K562 (cell line): ENCODE measurements around the gene RELCH. TPM values are rescaled to one million over a fixed set of nuclear protein-coding genes. Genes with fewer than 3 reads are reported as not detected.

Experiments
- ATAC-seq: fragments of 200-7000 bp; cut with Tn5 transposase; 3 replicates; pipeline ENCODE4 v1.9.1; 2020; ENCODE audit warnings: moderate library complexity
- BruUV-seq: library from RNA; stranded (reverse); fragments of 400-500 nt; replicated peaks from 2 replicates; lab custom pipeline; 2021; lab: Mats Ljungman, UMichigan
- CTCF ChIA-PET: fragments of 300-600 bp; formaldehyde crosslinking; extraction: SDS; loops from one replicate; lab custom pipeline; 2021; ENCODE audit warnings: low intra/inter-chr PET ratio; lab: Yijun Ruan, JAX
- POLR2A ChIA-PET: fragments of 300-600, 350-650 bp; sonication (Branson Sonifier 250); formaldehyde crosslinking; extraction: SDS; loops from one replicate; lab custom pipeline; 2021; ENCODE audit warnings: antibody characterized with exemption, inconsistent platforms; lab: Yijun Ruan, JAX
- DNase-seq, 4 experiments: peaks; one replicate each; pipeline versions ENCODE4 v3.0.0 to v3.0.0-alpha.2; 2011 to 2018; ENCODE audit warnings: low spot score in 3 of 4, mixed read lengths in 3 of 4; ENCODE audit errors: extremely low read depth in 1 of 4
- FAIRE-seq: peaks from 2 replicates; lab custom pipeline; 2011; peaks lifted over from hg19 to GRCh38; lab: Jason Lieb, UNC
- H2AFZ ChIP-seq: 2 replicates; pipeline ENCODE4 v1.6.0; 2011; ENCODE audit warnings: low read depth, low read length, control low read depth, inconsistent platforms
- H3K27ac ChIP-seq: fragments of 200-600 bp; 3 replicates; pipeline ENCODE4 v1.8.0; 2011; ENCODE audit warnings: low read depth, mild to moderate bottlenecking, control low read depth, inconsistent platforms, low read length, moderate library complexity, mixed read lengths; ENCODE audit errors: extremely low read depth
- H3K27me3 ChIP-seq, 2 experiments: fragments of 300-600 bp in 1 of 2; 2 replicates in 1 of 2; 3 replicates in 1 of 2; pipeline versions ENCODE4 v1.6.0 to v1.8.0; 2011; ENCODE audit warnings: inconsistent platforms in 2 of 2, low read length in 2 of 2, mild to moderate bottlenecking in 1 of 2, mixed read lengths in 1 of 2, moderate library complexity in 1 of 2; ENCODE audit not compliant: control insufficient read depth in 2 of 2, insufficient read depth in 2 of 2
- H3K36me3 ChIP-seq: fragments of 300-600 bp; 3 replicates; pipeline ENCODE4 v1.8.0; 2011; ENCODE audit warnings: mild to moderate bottlenecking, low read length, inconsistent platforms; ENCODE audit not compliant: control insufficient read depth, insufficient read depth
- H3K4me1 ChIP-seq, 2 experiments: fragments of 200-600 bp in 1 of 2; replicated peaks in 1 of 2; 2 replicates in 1 of 2; 3 replicates in 1 of 2; pipeline versions ENCODE4 v1.5.1 to v1.8.0; 2011; ENCODE audit warnings: inconsistent platforms in 2 of 2, low read length in 2 of 2, mild to moderate bottlenecking in 1 of 2, mixed read lengths in 1 of 2, moderate library complexity in 1 of 2; ENCODE audit not compliant: control insufficient read depth in 2 of 2, insufficient read depth in 2 of 2
- H3K4me2 ChIP-seq: 2 replicates; pipeline ENCODE4 v1.6.1; 2011; ENCODE audit warnings: low read length, control low read depth, inconsistent platforms, mixed read lengths; ENCODE audit not compliant: insufficient read depth
- H3K4me3 ChIP-seq: fragments of 200-600 bp; sonication (generic), shearing (Covaris generic); 2 replicates; pipeline ENCODE4 v1.5.1; 2016; ENCODE audit warnings: control low read depth, inconsistent platforms
- H3K79me2 ChIP-seq: fragments of 200-600 bp; 3 replicates; pipeline ENCODE4 v1.8.0; 2011; ENCODE audit warnings: low read length, inconsistent platforms; ENCODE audit not compliant: control insufficient read depth, insufficient read depth
- H3K9ac ChIP-seq, 2 experiments: 2 replicates each; pipeline versions ENCODE4 v1.6.0 to v1.6.1; 2011; ENCODE audit warnings: low read depth in 2 of 2, low read length in 2 of 2, control low read depth in 1 of 2, inconsistent platforms in 1 of 2, mild to moderate bottlenecking in 1 of 2, mixed read lengths in 1 of 2; ENCODE audit not compliant: insufficient read depth in 1 of 2
- H3K9me1 ChIP-seq: one replicate; pipeline ENCODE4 v1.6.0; 2011; ENCODE audit warnings: inconsistent platforms, mild to moderate bottlenecking, low read length, moderate library complexity; ENCODE audit not compliant: control insufficient read depth, insufficient read depth
- H3K9me3 ChIP-seq: replicated peaks from 2 replicates; pipeline ENCODE4 v1.5.1; 2011; ENCODE audit warnings: low read depth, low read length, inconsistent platforms; ENCODE audit not compliant: control insufficient read depth, insufficient read depth
- H4K20me1 ChIP-seq: replicated peaks from 2 replicates; pipeline ENCODE4 v1.6.1; 2011; ENCODE audit warnings: low read length, inconsistent platforms, mixed read lengths; ENCODE audit not compliant: control insufficient read depth, insufficient read depth
- ATF3 ChIP-seq, 2 experiments: fragments of 450-650 bp in 1 of 2; sonication (generic) in 1 of 2; formaldehyde crosslinking in 1 of 2; IDR thresholded peaks in 1 of 2; conservative IDR thresholded peaks in 1 of 2; 2 replicates each; pipeline versions ENCODE4 v1.6.1 to v1.8.1; 2016 to 2023; ENCODE audit warnings: mild to moderate bottlenecking in 2 of 2, moderate library complexity in 2 of 2, inconsistent platforms in 1 of 2, missing genetic modification reagents in 1 of 2
- CBX3 ChIP-seq, 2 experiments: IDR thresholded peaks; 1 replicate in 1 of 2; 2 replicates in 1 of 2; pipeline ENCODE4 v1.6.1; 2012; ENCODE audit warnings: inconsistent platforms in 2 of 2, low read length in 2 of 2, borderline replicate concordance in 1 of 2, control low read depth in 1 of 2
- ETV1 ChIP-seq: fragments of 450-650 bp; conservative IDR thresholded peaks from 2 replicates; pipeline ENCODE4 v1.6.1; 2016; ENCODE audit warnings: missing genetic modification characterization, control low read depth, low read depth, missing compliant biosample characterization
- HNRNPUL1 ChIP-seq: fragments of 200-400 bp; formaldehyde crosslinking; IDR thresholded peaks from 2 replicates; pipeline ENCODE4 v1.6.1; 2017; ENCODE audit warnings: low read length
- IFI16 ChIP-seq: fragments of 250-450 bp; sonication (Bioruptor Pico); IDR thresholded peaks from 2 replicates; pipeline ENCODE4 v2.1.2; 2022; ENCODE audit warnings: mild to moderate bottlenecking, inconsistent platforms
- LARP7 ChIP-seq: fragments of 450-650 bp; IDR thresholded peaks from 2 replicates; pipeline ENCODE4 v1.6.1; 2016
- MAFG ChIP-seq: fragments of 450-650 bp; conservative IDR thresholded peaks from 2 replicates; pipeline ENCODE4 v1.6.1; 2016; ENCODE audit warnings: missing genetic modification characterization, missing compliant biosample characterization
- MAZ ChIP-seq, 2 experiments: fragments of 450-650 bp in 1 of 2; sonication (generic) in 1 of 2; formaldehyde crosslinking; IDR thresholded peaks in 1 of 2; conservative IDR thresholded peaks in 1 of 2; 2 replicates each; pipeline versions ENCODE4 v1.4.0 to v1.5.0; 2020; ENCODE audit warnings: mild to moderate bottlenecking in 1 of 2, missing genetic modification reagents in 1 of 2
- NCOA2 ChIP-seq, 2 experiments: fragments of 450-650 bp; IDR thresholded peaks; 2 replicates each; pipeline ENCODE4 v1.6.1; 2018; ENCODE audit warnings: mild to moderate bottlenecking in 2 of 2, moderate library complexity in 1 of 2; ENCODE audit not compliant: partially characterized antibody in 2 of 2
- NFIX ChIP-seq: fragments of 250-450 bp; sonication (Bioruptor Pico); IDR thresholded peaks from 2 replicates; pipeline ENCODE4 v1.4.0; 2020; ENCODE audit warnings: low read depth, mild to moderate bottlenecking, moderate library complexity
- ZNF407 ChIP-seq: fragments of 450-650 bp; IDR thresholded peaks from 2 replicates; pipeline ENCODE4 v1.6.1; 2016; ENCODE audit warnings: low read depth
- WGBS: fragments of 100-300 bp; shearing (Covaris generic); methylation state at CpG from one replicate; pipeline ENCODE4 v1.1.6; 2016; ENCODE audit warnings: low coverage, mixed read lengths; ENCODE audit not compliant: insufficient coverage; ENCODE audit errors: missing lambda C conversion rate; 5-methylcytosine and 5-hydroxymethylcytosine counted together
- in situ Hi-C: fragments of 300-500 bp; cut with MboI; formaldehyde crosslinking; loops from 4 replicates; pipeline ENCODE4 v1.15.0; 2018; ENCODE audit warnings: inconsistent platforms, mixed read lengths
- intact Hi-C: fragments of 100-400 bp; cut with micrococcal nuclease; formaldehyde crosslinking; loops from 2 replicates; pipeline ENCODE4 v1.14.2; 2022
- polyA plus RNA-seq, 8 experiments: library from polyadenylated mRNA; depleted of rRNA in 4 of 8; stranded (reverse) in 5 of 8; unstranded in 3 of 8; fragments of >200 nt; fragmentation: Nextera tagmentation in 2 of 8; fragmentation: Illumina TruSeq in 1 of 8; extraction: Ambion mirVana in 2 of 8; extraction: Trizol in 1 of 8; gene quantifications; 2 replicates each; pipeline versions ENCODE4 v1.2.1 to v1.2.3, GENCODE V29; 2011 to 2014; ENCODE audit warnings: inconsistent platforms in 1 of 8, missing spikeins in 1 of 8
- total RNA-seq, 7 experiments: library from RNA; depleted of rRNA in 6 of 7; stranded (reverse); fragments of >200 nt in 6 of 7; fragmentation: Illumina TruSeq in 2 of 7; extraction: Trizol in 2 of 7; gene quantifications; 2 replicates each; pipeline versions ENCODE4 v1.2.1 to v1.2.3, GENCODE V29; 2011 to 2021; ENCODE audit warnings: low replicate concordance in 1 of 7
- TF ChIP-seq, protein P1 (sequence below): fragments of 450-650 bp; IDR thresholded peaks from 2 replicates; pipeline ENCODE4 v1.7.0; 2016; ENCODE audit warnings: borderline replicate concordance

RELCH gene
- total and polyA plus RNA-seq, 9 of the 15 experiments (the other 6 are each of a cell fraction or from before 2014, with no cell fraction given): 1.4 to 13.6 (median 7.6) TPM

DNA sequence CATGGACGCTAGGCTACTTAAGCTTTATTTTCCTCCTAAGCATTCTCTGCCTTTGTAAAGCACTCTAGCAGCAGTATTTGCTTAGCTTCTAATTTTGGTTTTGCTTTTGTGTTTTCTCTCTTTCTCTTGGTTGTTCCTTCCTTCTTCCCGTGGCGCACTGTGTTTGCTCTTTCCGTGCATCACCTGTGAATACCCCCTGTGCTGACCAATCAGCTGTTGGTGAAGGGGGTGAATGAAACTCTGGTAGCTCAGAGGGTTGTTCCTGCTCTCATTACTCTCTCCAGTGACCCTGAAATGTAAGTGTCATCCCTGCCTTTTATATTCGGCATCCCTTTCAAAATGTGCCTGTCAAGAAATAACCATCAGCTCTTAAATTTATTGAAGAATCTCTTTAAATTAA is 92.5 kb downstream of the RELCH start:
- H3K9me1 ChIP-seq: peaks cover 3% of the 10 kb centered on the region
- WGBS: 57% methylated on average over 5 of the region's 5 CpGs
- no peak overlapping the region for H3K27ac ChIP-seq
- H3K4me1 ChIP-seq: no peaks in the 10 kb centered on the region
- ChIA-PET POLR2A (interaction anchor here (0.6 kb wide), 1 partner anchor 80 kb away, joined by 4 read pairs; no protein-coding TSS in a partner anchor), CTCF (no interaction called here)
- FAIRE-seq (no peak), DNase-seq (no peak), ATAC-seq (no peak)
- H3K9ac ChIP-seq: no peak overlapping the region
- no TSS peak for BruUV-seq
- H3K79me2 ChIP-seq: no peaks in the 10 kb centered on the region
- H4K20me1 ChIP-seq: no peaks in the 10 kb centered on the region
- intact Hi-C loops: no loop called here
- H3K9me3 ChIP-seq: no peaks in the 10 kb centered on the region
- H3K36me3 ChIP-seq: peaks cover 16% of the 10 kb centered on the region; the same call in 2 of the 3 replicates
- H3K4me2 ChIP-seq: no peak overlapping the region
- in situ Hi-C loops: no loop called here
- no peak overlapping the region for H3K4me3 ChIP-seq
- H3K27me3 ChIP-seq: no peaks in the 10 kb centered on the region
- H2AFZ ChIP-seq: no peak overlapping the region
- TF ChIP-seq ATF3 (IDR thresholded peaks at IDR 0.05): no peak
- TF ChIP-seq ATF3 (CRISPR knock-in tag; conservative IDR thresholded peaks at IDR 0.05): no peak
- no peak for TF ChIP-seq MAZ (CRISPR knock-in tag; conservative IDR thresholded peaks at IDR 0.05 in 1 of 2, IDR thresholded peaks at IDR 0.05 in 1 of 2)
- TF ChIP-seq, protein P1, sequence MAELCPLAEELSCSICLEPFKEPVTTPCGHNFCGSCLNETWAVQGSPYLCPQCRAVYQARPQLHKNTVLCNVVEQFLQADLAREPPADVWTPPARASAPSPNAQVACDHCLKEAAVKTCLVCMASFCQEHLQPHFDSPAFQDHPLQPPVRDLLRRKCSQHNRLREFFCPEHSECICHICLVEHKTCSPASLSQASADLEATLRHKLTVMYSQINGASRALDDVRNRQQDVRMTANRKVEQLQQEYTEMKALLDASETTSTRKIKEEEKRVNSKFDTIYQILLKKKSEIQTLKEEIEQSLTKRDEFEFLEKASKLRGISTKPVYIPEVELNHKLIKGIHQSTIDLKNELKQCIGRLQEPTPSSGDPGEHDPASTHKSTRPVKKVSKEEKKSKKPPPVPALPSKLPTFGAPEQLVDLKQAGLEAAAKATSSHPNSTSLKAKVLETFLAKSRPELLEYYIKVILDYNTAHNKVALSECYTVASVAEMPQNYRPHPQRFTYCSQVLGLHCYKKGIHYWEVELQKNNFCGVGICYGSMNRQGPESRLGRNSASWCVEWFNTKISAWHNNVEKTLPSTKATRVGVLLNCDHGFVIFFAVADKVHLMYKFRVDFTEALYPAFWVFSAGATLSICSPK: no peak
- TF ChIP-seq MAFG (tag): no peak
- no peak for TF ChIP-seq NCOA2 (IDR thresholded peaks at IDR 0.05; ENCODE audit: partially characterized antibody in 2 of 2)
- TF ChIP-seq IFI16 (CRISPR knock-in tag): no peak
- no peak for TF ChIP-seq HNRNPUL1
- no peak for TF ChIP-seq ZNF407
- TF ChIP-seq NFIX (CRISPR knock-in tag): no peak
- TF ChIP-seq ETV1 (tag): no peak
- TF ChIP-seq CBX3 (IDR thresholded peaks at IDR 0.05; ENCODE audit: borderline replicate concordance in 1 of 2, low read length in 2 of 2): no peak
- no peak for TF ChIP-seq LARP7
